Measurements from ENCODE around the gene FRMD3.

FRMD3 gene

GRCh38 chr9:83538172-83538889 is at the start of gene FRMD3:
Gene FRMD3, minus strand, starts transcription at chr9:83538401. Its CDS starts 170 bp downstream, at chr9:83538231.
- Histone ChIP-seq H3K27ac (no peak within 1 kb of the TSS), H3K79me2 (ENCODE audit: insufficient read depth, low read depth) (no peaks in the 10 kb centered on the region), H3K9ac (no peak within 1 kb of the TSS), H3K27me3 (ENCODE audit: insufficient read depth, low read depth) (no peaks in the 10 kb centered on the region), H2AFZ (ENCODE audit: low read depth) (peak within 1 kb of the TSS; percentile 26), H4K20me1 (ENCODE audit: insufficient read depth) (no peaks in the 10 kb centered on the region), H3K4me3 (IDR thresholded peaks at IDR 0.05; ENCODE audit: insufficient read depth, low read depth, low read length) (no peak within 1 kb of the TSS), H3K4me1 (ENCODE audit: low read depth, poor library complexity, severe bottlenecking) (no peaks in the 10 kb centered on the region), H3K36me3 (ENCODE audit: insufficient read depth) (no peaks in the 10 kb centered on the region), H3K4me2 (peak within 1 kb of the TSS; percentile 36; the same call in 1 of the 2 replicates)
- TF ChIP-seq CTCF (conservative IDR thresholded peaks at IDR 0.05; ENCODE audit: low read depth, low read length) = 0 out of 2 replicates have a peak, but pooled peaks have one; percentile 19

- Histone ChIP-seq H2AFZ (ENCODE audit: low read depth) (no peak overlapping the region), H3K79me2 (ENCODE audit: insufficient read depth, low read depth) (no peaks in the 10 kb centered on the region), H4K20me1 (ENCODE audit: insufficient read depth) (no peaks in the 10 kb centered on the region), H3K36me3 (ENCODE audit: insufficient read depth) (no peaks in the 10 kb centered on the region), H3K9ac (no peak overlapping the region), H3K4me1 (ENCODE audit: low read depth, poor library complexity, severe bottlenecking) (no peaks in the 10 kb centered on the region), H3K4me3 (IDR thresholded peaks at IDR 0.05; ENCODE audit: insufficient read depth, low read depth, low read length) (no peak overlapping the region), H3K27me3 (ENCODE audit: insufficient read depth, low read depth) (no peaks in the 10 kb centered on the region), H3K27ac (no peak overlapping the region), H3K4me2 (no peak overlapping the region)
- no peak for TF ChIP-seq CTCF (conservative IDR thresholded peaks at IDR 0.05; ENCODE audit: low read depth, low read length)
Measured at GRCh38 chr9:83584995-83585394, 46.8 kb upstream of the FRMD3 start.

GRCh38 chr9:83583151-83584014 is 45.2 kb upstream of the FRMD3 start:
- TF ChIP-seq CTCF (conservative IDR thresholded peaks at IDR 0.05; ENCODE audit: low read depth, low read length) = peak; percentile 70
- Histone ChIP-seq H3K4me2 (no peak overlapping the region), H4K20me1 (ENCODE audit: insufficient read depth) (no peaks in the 10 kb centered on the region), H3K4me1 (ENCODE audit: low read depth, poor library complexity, severe bottlenecking) (no peaks in the 10 kb centered on the region), H3K4me3 (IDR thresholded peaks at IDR 0.05; ENCODE audit: insufficient read depth, low read depth, low read length) (no peak overlapping the region), H3K27ac (no peak overlapping the region), H3K27me3 (ENCODE audit: insufficient read depth, low read depth) (no peaks in the 10 kb centered on the region), H2AFZ (ENCODE audit: low read depth) (no peak overlapping the region), H3K36me3 (ENCODE audit: insufficient read depth) (no peaks in the 10 kb centered on the region), H3K79me2 (ENCODE audit: insufficient read depth, low read depth) (no peaks in the 10 kb centered on the region), H3K9ac (no peak overlapping the region)

- no peak overlapping the region for H3K9ac ChIP-seq
- no peaks in the 10 kb centered on the region for H3K27me3 ChIP-seq (ENCODE audit: insufficient read depth, low read depth)
- H2AFZ ChIP-seq (ENCODE audit: low read depth) = no peak overlapping the region
- no peak overlapping the region for H3K4me3 ChIP-seq (IDR thresholded peaks at IDR 0.05; ENCODE audit: insufficient read depth, low read depth, low read length)
- no peaks in the 10 kb centered on the region for H4K20me1 ChIP-seq (ENCODE audit: insufficient read depth)
- H3K4me1 ChIP-seq (ENCODE audit: low read depth, poor library complexity, severe bottlenecking) = no peaks in the 10 kb centered on the region
- no peaks in the 10 kb centered on the region for H3K79me2 ChIP-seq (ENCODE audit: insufficient read depth, low read depth)
- TF ChIP-seq CTCF (conservative IDR thresholded peaks at IDR 0.05; ENCODE audit: low read depth, low read length) = no peak
- H3K36me3 ChIP-seq (ENCODE audit: insufficient read depth) = no peaks in the 10 kb centered on the region
- H3K4me2 ChIP-seq = no peak overlapping the region
- H3K27ac ChIP-seq = no peak overlapping the region
Measured at GRCh38 chr9:83582029-83582428, 43.8 kb upstream of the FRMD3 start.

All from KMS-11 (cell line).